Fibroblast of lung (primary cell): ENCODE measurements around the gene ZFP36L1. TPM values are rescaled to one million over a fixed set of nuclear protein-coding genes. Genes with fewer than 3 reads are reported as not detected.

Experiments
- DNase-seq, 2 donors: peaks; one replicate each; pipeline versions ENCODE4 v3.0.0 to v3.0.0-alpha.2; 2010; ENCODE audit warnings: low read depth in 2 of 2
- H2AFZ ChIP-seq: 2 replicates; pipeline ENCODE4 v1.5.1; 2012; ENCODE audit warnings: low read length, control low read depth, inconsistent platforms
- H3K27ac ChIP-seq: 2 replicates; pipeline ENCODE4 v1.5.1; 2011; ENCODE audit warnings: low read length, control low read depth; ENCODE audit not compliant: insufficient read depth
- H3K27me3 ChIP-seq: 2 replicates; pipeline ENCODE4 v1.5.1; 2011; ENCODE audit warnings: mild to moderate bottlenecking, low read length; ENCODE audit not compliant: control insufficient read depth, insufficient read depth
- H3K36me3 ChIP-seq: 2 replicates; pipeline ENCODE4 v1.5.1; 2011; ENCODE audit warnings: low read length; ENCODE audit not compliant: control insufficient read depth, insufficient read depth
- H3K4me1 ChIP-seq: 2 replicates; pipeline ENCODE4 v1.5.1; 2011; ENCODE audit warnings: low read length; ENCODE audit not compliant: control insufficient read depth, insufficient read depth; ENCODE audit errors: extremely low read depth
- H3K4me2 ChIP-seq: 2 replicates; pipeline ENCODE4 v1.5.1; 2011; ENCODE audit warnings: low read length, control low read depth; ENCODE audit not compliant: insufficient read depth; ENCODE audit errors: extremely low read depth
- H3K4me3 ChIP-seq, 4 experiments: fragments of 200-600 bp in 1 of 4; sonication (generic) in 1 of 4; replicated peaks in 1 of 4; 2 replicates each; pipeline ENCODE4 v1.5.1; 2011 to 2016; ENCODE audit warnings: low read length in 4 of 4, low read depth in 3 of 4, mild to moderate bottlenecking in 3 of 4, control low read depth in 2 of 4, inconsistent platforms in 1 of 4, mixed read lengths in 1 of 4; ENCODE audit not compliant: insufficient read depth in 1 of 4; ENCODE audit errors: control extremely low read depth in 1 of 4
- H3K79me2 ChIP-seq: 2 replicates; pipeline ENCODE4 v1.5.1; 2012; ENCODE audit warnings: mild to moderate bottlenecking, low read length, inconsistent platforms; ENCODE audit not compliant: control insufficient read depth, insufficient read depth
- H3K9ac ChIP-seq: 2 replicates; pipeline ENCODE4 v1.5.1; 2011; ENCODE audit warnings: mild to moderate bottlenecking, low read length, control low read depth; ENCODE audit not compliant: insufficient read depth
- H3K9me3 ChIP-seq: 2 replicates; pipeline ENCODE4 v1.5.1; 2012; ENCODE audit warnings: low read depth, low read length; ENCODE audit not compliant: control insufficient read depth, insufficient read depth
- H4K20me1 ChIP-seq: 2 replicates; pipeline ENCODE4 v1.5.1; 2011; ENCODE audit warnings: low read length; ENCODE audit not compliant: control insufficient read depth, insufficient read depth; ENCODE audit errors: extremely low read depth
- EZH2 ChIP-seq: IDR thresholded peaks from 2 replicates; pipeline ENCODE4 v1.5.1; 2012; ENCODE audit warnings: low read length, control low read depth, mild to moderate bottlenecking; ENCODE audit errors: missing control alignments
- polyA plus RNA-seq, 2 donors: library from polyadenylated mRNA; depleted of rRNA in 1 of 2; stranded (reverse) in 1 of 2; unstranded in 1 of 2; fragments of >200 nt; gene quantifications; 2 replicates each; pipeline ENCODE4 v1.2.1, GENCODE V29; 2011 to 2012; ENCODE audit warnings: missing spikeins in 1 of 2
- total RNA-seq: library from RNA; depleted of rRNA; stranded (reverse); fragments of >200 nt; gene quantifications from 2 replicates; pipeline ENCODE4 v1.2.1, GENCODE V29; 2014
- TF ChIP-seq, protein P1 (sequence below), 2 donors: IDR thresholded peaks in 1 of 2; conservative IDR thresholded peaks in 1 of 2; 1 replicate in 1 of 2; 2 replicates in 1 of 2; pipeline ENCODE4 v1.5.1; 2011 to 2012; ENCODE audit warnings: low read length in 2 of 2, control low read depth in 1 of 2, inconsistent platforms in 1 of 2, low read depth in 1 of 2, mild to moderate bottlenecking in 1 of 2

The ZFP36L1 gene
- total and polyA plus RNA-seq, 2 donors (not counting 1 experiment from before 2014, with no cell fraction given) = 22.0 to 41.7 TPM

DNA sequence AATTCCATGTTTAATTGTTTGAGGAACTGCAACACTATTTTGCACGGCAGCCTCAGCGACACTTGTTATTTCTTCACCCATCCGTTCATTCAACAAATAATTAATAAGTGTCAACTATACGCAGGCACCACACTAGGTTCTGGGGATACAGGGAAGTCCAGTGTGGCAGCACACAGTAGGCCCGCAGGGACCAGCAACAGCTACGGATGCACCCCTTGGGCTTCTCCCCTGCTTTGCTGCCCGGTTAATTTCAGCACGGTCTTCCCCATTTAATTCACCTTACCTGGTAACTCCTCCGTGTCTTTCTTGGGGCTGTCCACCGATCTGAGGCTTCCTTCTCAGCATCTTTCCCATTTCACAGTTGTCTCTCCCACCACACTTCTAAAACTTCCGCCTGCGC lies 48.3 kb downstream of the ZFP36L1 start:
- no peaks in the 10 kb centered on the region for H3K9me3 ChIP-seq
- no peaks in the 10 kb centered on the region for H3K27me3 ChIP-seq
- no peak for DNase-seq
- H3K36me3 ChIP-seq = no peaks in the 10 kb centered on the region
- no peak overlapping the region for H3K9ac ChIP-seq
- H3K4me1 ChIP-seq = no peaks in the 10 kb centered on the region
- no peak overlapping the region for H3K27ac ChIP-seq
- H2AFZ ChIP-seq = no peak overlapping the region
- TF ChIP-seq, protein P1, sequence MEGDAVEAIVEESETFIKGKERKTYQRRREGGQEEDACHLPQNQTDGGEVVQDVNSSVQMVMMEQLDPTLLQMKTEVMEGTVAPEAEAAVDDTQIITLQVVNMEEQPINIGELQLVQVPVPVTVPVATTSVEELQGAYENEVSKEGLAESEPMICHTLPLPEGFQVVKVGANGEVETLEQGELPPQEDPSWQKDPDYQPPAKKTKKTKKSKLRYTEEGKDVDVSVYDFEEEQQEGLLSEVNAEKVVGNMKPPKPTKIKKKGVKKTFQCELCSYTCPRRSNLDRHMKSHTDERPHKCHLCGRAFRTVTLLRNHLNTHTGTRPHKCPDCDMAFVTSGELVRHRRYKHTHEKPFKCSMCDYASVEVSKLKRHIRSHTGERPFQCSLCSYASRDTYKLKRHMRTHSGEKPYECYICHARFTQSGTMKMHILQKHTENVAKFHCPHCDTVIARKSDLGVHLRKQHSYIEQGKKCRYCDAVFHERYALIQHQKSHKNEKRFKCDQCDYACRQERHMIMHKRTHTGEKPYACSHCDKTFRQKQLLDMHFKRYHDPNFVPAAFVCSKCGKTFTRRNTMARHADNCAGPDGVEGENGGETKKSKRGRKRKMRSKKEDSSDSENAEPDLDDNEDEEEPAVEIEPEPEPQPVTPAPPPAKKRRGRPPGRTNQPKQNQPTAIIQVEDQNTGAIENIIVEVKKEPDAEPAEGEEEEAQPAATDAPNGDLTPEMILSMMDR (conservative IDR thresholded peaks at IDR 0.05 in 1 of 2, IDR thresholded peaks at IDR 0.05 in 1 of 2; ENCODE audit: low read depth in 1 of 2, low read length in 2 of 2) = no peak
- no peak for TF ChIP-seq EZH2
- H4K20me1 ChIP-seq = no peaks in the 10 kb centered on the region
- H3K79me2 ChIP-seq = no peaks in the 10 kb centered on the region
- no peak overlapping the region for H3K4me3 ChIP-seq
- H3K4me2 ChIP-seq = no peak overlapping the region

GRCh38 chr14:68741839-68742470 lies 50.9 kb downstream of the ZFP36L1 start:
- Histone ChIP-seq H4K20me1 (no peaks in the 10 kb centered on the region), H3K36me3 (no peaks in the 10 kb centered on the region), H3K4me3 (no peak overlapping the region), H3K9ac (no peak overlapping the region), H2AFZ (no peak overlapping the region), H3K9me3 (no peaks in the 10 kb centered on the region), H3K27me3 (no peaks in the 10 kb centered on the region), H3K4me2 (no peak overlapping the region), H3K27ac (no peak overlapping the region), H3K4me1 (no peaks in the 10 kb centered on the region), H3K79me2 (no peaks in the 10 kb centered on the region)
- DNase-seq = no peak
- no peak for TF ChIP-seq EZH2
- TF ChIP-seq, protein P1 (conservative IDR thresholded peaks at IDR 0.05 in 1 of 2, IDR thresholded peaks at IDR 0.05 in 1 of 2; ENCODE audit: low read depth in 1 of 2, low read length in 2 of 2) = no peak

GRCh38 chr14:68741477-68741791 lies 51.4 kb downstream of the ZFP36L1 start:
- Histone ChIP-seq H4K20me1 (no peaks in the 10 kb centered on the region), H3K9ac (no peak overlapping the region), H3K4me1 (no peaks in the 10 kb centered on the region), H3K79me2 (no peaks in the 10 kb centered on the region), H3K9me3 (no peaks in the 10 kb centered on the region), H3K27ac (no peak overlapping the region), H3K4me2 (no peak overlapping the region), H3K27me3 (no peaks in the 10 kb centered on the region), H2AFZ (no peak overlapping the region), H3K4me3 (no peak overlapping the region), H3K36me3 (no peaks in the 10 kb centered on the region)
- DNase-seq = no peak
- TF ChIP-seq, protein P1 (conservative IDR thresholded peaks at IDR 0.05 in 1 of 2, IDR thresholded peaks at IDR 0.05 in 1 of 2; ENCODE audit: low read depth in 1 of 2, low read length in 2 of 2) = no peak
- no peak for TF ChIP-seq EZH2
